Hepatic stellate cell (primary cell): Measurements from ENCODE around the gene ITPK1.
"Not testable (repeated sequence)": the region's sequence is repeated elsewhere in the genome, so short reads cannot be mapped to it uniquely, and the experiment has no call there.

Experiments used
- DNase-seq: peaks from one replicate; pipeline ENCODE4 v3.0.0; 2011; ENCODE audit warnings: low spot score

Gene ITPK1

DNA sequence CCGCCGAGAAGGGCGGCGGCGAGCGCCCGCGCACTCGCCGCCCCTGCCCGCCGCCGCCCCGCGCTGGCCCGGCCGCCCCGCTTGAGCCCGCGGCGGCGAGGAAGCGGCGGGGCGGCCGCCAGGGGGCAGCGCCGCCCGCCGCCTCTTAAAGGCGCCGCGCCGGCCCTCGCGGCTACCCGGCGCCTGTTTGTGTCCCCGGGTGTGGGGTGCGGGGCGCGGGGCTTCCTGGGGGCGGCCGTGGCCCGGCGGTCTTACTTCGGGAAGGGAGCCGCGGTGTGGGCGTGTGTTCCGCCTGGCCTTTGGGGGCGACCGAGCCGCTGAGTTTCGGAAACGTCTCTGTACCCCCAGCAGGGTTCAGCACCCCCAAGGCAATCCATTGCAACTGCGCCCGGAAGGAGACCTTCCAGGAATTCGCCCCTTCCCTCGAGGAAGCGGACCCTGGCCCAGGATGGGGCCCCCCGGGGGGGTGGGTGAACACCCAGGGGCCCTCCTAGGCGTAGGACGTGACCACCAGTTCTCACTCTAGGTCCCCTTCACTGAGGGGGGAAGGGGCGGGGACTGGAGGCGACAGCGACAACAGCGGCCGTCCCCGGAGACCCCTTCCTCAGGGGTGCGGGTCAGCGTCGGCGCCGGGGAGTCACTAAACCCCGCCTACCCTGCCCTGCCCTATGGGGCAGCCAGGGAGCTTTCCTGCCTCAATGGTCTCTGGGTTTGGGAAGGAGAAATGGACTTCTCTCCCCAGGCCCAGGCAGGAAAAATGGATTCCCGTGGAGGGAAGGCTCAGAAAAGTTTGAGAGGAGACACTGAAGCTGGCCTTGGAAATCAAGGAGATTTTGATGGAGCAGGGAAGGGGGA is at the start of gene ITPK1:
Gene ITPK1, minus strand, starts transcription at position 105 of the 855 bp plus-strand sequence. CDS start 762 bp downstream, outside the sequence.
- DNase-seq, result peak; percentile 81

GRCh38 chr14:93163564-93163963 is 47.8 kb upstream of the ITPK1 start:
- DNase-seq, result no peak

DNA sequence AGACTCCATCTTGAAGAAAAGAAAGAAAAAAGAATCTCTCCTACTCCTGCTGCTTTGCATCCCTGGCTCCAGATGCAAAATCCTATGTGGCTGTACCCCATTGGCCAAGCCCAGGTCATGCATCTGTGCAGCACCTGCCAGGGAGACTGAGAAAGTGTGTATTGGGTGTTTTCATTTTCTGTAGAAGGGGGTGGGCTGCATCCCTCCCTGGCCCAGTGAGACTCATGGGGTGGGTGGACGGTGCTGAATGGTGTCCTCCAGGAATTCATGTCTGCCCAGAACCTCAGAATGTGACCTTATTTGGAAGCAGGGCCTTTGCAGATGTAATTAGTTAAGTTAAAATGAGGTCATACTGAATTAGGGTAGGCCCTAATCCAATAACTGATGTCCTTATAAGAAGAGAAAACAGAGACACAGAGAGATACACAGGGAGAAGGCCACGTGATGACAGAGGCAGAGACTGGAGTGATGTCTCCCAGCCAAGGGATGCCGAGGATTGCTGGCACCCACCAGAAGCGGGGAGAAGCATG is 45.8 kb upstream of the ITPK1 start:
- no peak for DNase-seq

GRCh38 chr14:93160353-93160801 is 44.7 kb upstream of the ITPK1 start:
- DNase-seq, result peak; percentile 38

DNA sequence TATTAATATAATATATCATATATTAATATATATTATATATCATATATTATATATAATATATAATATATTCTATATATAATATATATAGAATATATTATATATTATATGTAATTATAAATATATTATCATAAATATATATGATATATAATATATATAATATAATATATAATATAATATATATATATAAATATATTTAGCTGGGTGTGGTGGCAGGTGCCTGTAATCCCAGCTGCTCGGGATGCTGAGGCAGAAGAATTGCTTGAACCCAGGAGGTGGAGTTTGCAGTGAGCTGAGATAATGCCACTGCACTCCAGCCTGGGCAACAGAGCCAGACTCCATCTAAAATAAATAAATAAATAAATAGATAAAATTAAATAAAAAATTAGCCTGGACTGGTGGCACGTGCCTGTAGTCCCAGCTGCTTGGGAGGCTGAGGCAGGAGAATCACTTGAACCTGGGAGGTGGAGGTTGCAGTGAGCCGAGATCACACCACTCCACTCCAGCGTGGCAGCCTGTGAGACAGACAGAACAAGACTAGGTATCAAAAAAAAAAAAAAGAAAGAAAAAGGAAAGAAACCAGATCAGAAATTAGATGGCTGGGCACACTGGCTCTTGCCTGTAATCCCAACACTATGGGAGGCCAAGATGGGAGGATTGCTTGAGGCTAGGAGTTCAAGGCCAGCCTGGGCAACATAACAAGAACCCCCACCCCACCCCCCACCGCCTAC is 44.1 kb upstream of the ITPK1 start:
- DNase-seq, result not testable (repeated sequence)

DNA sequence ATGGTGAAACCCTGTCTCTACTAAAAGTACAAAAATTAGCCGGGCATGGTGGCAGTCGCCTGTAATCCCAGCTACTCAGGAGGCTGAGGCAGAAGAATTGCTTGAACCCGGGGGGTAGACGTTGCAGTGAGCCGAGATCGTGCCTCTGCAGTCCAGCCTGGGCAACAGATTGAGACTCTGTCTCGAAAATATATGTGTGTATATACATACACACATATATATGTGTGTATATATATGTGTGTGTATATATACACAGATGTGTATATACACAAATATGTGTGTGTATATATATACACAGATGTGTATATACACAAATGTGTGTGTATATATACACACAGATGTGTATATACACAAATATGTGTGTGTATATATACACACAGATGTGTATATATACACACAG is 42.6 kb upstream of the ITPK1 start:
- not testable (repeated sequence) for DNase-seq

DNA sequence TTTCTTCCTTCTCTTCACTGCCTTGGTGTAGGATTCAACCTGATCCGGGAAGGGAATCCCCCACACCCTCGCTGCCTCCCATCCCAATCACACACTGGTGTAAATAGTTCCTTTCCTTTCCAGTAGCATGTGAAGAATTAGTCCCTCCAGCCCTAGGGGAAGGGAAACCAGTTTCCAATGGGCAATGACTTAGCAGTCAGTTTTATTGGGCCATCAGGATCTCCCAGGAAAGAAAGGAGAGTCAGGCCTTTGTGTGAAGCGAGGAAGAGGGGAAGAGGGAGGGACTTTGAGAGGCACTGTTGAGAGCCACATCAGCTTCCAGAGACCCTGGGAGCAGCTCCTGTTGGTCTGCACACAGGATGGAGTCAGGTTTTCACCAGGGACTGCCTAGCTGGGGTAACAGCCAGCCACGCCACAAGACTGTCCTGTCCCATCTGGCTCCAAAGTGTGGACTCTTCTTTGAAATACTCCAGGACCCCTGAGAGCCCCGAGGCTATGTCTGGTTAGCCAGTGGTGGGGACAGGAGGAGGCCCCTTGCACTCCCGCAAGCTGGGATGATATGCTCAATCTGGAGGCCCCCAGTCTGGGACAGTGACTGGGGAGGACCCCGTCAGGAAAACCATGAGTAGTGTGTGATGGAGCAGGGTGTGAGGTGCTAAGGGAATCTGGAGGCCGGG is 41.1 kb upstream of the ITPK1 start:
- DNase-seq, result no peak

GRCh38 chr14:93155667-93156066 is 39.9 kb upstream of the ITPK1 start:
- no peak for DNase-seq

DNA sequence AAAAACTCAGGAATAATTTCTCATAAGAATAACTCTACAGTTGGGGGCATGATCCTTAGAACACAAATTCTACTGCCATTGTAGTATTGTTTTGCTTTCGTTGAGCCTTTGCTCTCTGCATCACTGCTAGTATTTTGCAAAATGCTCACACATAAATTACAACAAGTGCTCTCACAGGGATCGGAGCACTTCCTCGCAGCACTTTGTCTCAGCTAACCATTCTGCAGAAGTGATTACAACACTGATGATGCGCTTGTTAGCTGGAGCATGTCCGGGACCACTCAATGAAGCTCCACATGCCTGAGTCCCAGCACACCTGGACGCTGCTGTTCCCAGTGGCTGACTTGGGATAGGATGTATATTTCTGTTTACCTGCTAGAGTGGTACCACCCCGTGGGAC is 37.4 kb upstream of the ITPK1 start:
- DNase-seq, result no peak

DNA sequence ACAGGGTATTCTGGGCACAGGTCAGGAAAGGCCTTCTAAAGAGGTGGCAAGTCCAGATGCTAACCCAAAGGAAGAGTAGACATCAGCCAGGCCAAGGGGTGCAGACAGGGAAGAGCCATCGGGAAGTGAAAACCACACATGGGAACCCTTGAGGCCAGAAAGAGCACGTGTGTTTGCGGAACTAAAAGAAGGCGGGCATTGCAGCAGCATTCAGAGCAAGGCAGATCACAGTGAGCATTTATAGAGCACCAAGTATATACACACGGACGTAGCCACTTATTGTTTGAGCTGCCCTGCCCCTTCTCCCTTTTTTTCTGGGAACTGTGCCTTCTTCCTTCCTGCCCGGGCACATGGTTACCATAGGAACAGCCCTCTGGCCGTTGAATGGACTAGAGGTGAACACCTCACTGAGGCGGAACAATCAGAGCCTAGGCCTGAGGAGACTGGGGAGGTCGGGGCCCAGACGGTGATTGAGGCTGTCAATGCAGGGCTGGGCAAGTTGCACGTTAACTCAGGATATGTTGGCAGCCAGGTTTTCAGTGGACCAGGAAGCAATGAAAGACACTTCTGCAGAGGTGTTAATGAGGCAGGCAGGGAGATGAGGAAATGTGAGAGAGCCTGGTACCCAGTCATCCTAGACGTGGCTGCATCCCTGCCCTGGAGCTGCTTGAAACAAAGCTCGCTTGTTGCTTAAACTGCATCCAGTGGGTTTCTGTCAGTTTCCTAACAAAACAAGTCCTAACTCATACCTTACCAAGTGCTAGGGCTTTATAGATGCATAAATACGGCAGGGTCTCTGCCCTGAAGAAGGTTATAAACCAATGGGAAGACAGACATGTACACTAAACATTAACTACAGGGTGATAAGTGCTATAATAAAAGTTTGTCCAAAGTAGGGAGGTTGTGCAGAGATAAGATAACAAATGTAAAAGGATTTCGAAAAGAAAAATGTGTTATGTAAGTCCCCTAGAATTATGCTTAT is 34.8 kb upstream of the ITPK1 start:
- no peak for DNase-seq

DNA sequence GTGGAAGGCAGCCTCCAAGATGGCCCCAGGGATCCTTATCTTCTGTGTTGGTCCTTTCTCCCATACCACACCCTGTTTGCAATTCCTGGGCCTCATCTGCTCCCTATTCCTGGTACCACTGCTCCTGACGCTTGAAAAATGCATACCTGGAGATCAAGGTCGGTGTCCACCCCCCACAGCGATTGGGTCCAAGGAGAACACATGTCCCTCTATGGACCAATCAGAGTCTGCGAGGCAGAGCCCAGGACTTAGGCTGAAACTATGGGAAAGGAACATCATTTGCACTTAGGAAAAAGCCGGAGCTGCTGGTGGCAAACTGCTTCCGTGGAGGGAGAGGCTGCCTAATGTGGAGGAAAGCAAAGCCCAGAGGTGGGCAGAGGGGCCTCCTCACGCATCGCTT is 33.3 kb upstream of the ITPK1 start:
- DNase-seq, result no peak

DNA sequence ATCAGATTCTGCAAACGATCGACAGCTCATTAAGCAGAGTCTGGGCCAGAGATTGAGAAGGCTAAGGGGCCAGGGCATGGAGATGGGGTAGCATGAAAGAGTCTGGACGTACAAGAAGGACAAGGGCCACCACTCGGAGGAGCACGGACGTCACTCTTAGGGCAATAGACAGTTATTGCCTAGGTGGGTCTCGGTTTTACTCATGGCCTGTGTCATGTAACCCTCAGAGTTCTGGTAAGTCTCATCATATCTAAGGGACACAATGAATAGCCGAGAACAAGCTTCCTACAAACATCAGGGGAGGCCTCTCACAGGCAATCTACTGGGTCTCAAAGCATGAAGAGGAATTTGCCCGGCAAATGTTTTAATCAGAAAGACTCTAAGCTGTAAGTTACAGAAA is 30.4 kb upstream of the ITPK1 start:
- no peak for DNase-seq

DNA sequence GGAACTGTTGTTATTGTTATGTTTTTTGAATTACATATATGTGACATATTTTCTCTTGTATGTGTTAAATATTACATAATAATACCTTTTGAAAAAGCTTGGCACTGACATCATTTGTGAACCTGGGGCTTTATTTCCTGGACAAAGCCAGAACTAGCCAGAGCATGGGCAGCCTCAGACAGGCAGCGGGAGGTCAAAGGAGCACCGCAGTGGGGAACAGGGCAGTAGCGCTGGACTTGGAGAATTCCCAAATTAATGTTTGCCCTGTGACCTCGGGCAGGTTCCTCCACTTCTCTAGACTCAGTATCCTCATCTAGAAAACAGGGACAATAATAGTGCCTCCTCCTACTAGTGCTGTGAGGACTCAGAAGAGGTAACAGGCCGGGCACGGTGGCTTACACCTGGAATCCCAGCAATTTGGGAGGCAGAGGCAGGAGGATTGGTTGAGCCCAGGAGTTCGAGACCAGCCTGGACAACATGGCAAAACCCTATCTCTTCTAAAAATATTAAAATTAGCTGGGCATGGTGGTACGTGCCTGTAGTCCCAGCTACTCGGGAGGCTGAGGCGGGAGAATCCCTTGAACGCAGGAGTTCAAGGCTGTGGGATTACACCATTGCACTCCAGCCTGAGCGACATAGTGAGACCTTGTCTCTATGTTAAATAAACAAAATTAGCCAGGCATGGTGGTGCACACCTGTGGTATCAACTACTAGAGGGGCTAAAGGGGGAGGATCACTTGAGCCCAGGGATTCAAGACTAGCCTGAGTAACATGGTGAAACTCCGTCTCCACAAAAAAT is 27.3 kb upstream of the ITPK1 start:
- DNase-seq, result no peak

GRCh38 chr14:93137864-93138263 is 22.1 kb upstream of the ITPK1 start:
- no peak for DNase-seq

GRCh38 chr14:93136508-93136907 is 20.8 kb upstream of the ITPK1 start:
- not testable (repeated sequence) for DNase-seq

DNA sequence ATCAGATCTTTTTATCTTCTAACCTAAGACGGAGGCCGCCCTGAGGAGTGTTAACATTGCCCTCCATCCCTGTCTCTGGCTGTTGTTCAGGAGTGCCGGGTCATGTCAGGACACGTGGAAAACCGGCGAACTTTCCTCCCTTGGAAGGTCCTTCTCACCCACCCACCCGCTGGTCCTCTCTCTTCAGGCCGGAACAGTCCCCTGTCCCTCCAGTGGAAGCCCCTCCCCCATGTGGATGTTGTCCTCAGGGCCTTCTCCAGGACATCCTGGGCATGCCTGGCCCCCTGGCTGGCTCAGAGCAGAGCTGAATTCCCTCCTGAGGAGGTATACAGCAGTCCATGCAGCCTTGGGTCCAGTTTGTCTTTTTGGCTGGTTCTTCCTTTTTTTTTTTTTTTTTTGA is 20.3 kb upstream of the ITPK1 start:
- no peak for DNase-seq

DNA sequence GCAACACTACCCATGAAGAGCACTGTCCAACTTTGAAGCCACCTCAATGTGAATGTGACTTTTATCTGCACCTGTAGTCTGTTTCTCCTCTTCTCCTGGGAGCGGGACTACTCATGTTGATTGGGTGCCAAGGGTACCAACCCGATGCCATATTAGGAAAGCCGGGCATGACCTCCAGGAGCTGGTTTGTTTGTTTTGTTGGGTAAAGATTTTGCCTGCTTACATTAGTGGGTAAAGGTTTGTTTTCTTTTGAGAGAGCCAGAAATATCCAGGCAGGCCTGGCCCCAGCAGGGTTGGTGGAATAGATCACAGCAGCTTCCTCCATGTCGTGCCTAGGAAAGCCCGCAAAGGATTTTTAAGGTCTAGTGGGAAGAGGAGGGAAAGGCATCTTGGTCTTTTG is 19.7 kb upstream of the ITPK1 start:
- peak; percentile 26 for DNase-seq

GRCh38 chr14:93133464-93133863 is 17.7 kb upstream of the ITPK1 start:
- DNase-seq, result no peak

DNA sequence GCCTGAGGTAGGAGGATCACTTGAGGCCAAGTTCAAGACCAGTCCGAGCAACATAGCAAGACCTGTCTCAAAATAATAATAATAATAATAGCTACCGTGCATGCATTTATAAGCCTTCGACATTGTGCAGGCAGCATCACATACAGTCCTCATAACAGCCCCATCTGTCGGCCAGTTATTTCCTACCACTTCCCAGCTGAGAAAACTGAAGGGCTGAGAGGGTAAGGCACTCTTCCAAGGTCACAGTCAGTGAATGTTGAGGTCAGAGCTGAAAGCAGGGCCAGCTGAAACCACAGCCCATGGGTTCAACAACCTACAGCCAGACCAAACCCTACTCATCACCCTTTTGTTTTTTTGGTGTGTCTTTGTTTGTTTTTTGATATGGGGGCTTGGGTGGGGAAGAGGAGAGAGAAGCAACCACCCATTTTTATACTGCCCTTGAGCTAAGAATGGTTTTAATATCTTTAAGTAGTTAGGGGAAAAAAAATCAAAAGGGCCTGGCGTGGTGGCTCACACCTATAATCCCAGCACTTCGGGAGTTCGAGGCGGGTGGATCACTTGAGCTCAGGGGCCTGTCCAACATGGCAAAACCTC is 16.8 kb upstream of the ITPK1 start:
- DNase-seq, result peak; percentile 61

DNA sequence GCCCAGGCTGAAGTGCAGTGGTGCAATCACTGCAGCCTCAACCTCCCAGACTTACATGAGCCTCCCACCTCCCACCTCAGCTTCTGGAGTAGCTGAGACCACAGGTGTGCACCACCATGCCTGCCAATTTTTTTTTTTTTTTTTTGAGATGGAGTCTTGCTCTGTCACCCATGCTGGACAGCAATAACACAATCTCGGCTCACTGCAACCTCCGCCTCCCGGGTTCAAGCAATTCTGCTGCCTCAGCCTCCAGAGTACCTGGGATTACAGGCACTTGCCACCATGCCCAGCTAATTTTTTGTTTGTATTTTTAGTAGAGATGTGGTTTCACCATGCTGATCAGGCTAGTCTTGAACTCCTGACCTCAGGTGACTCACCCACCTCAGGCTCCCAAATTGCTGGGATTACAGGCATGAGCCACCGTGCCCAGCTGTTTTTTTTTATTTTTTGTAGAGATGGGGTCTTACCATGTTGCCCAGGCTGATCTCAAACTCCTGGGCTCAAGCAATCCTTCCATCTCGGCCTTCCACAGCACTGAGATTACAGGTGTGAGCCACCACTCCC is 15.6 kb upstream of the ITPK1 start:
- not testable (repeated sequence) for DNase-seq
